Neural cell (in vitro differentiated cells): Measurements from ENCODE around the gene DNAJC27. TPM values are rescaled to one million over a fixed set of nuclear protein-coding genes. Genes with fewer than 3 reads are reported as not detected.

Experiments
- H2AFZ ChIP-seq: fragments of 200-600, 300-800 bp; sonication (generic), shearing (Covaris generic); 2 replicates; pipeline ENCODE4 v1.6.0; 2014; ENCODE audit warnings: low read depth, mild to moderate bottlenecking, antibody characterized with exemption, low read length, moderate library complexity
- H3F3A ChIP-seq: fragments of 200-600 bp; shearing (Covaris generic); 2 replicates; pipeline ENCODE4 v1.6.1; 2016; ENCODE audit warnings: mild to moderate bottlenecking, moderate library complexity, mixed read lengths, antibody characterized with exemption, low read length; ENCODE audit not compliant: insufficient read depth, poor library complexity, severe bottlenecking
- H3K27ac ChIP-seq: fragments of 200-600, 300-800 bp; sonication (generic), shearing (Covaris generic); 2 replicates; pipeline ENCODE4 v1.5.1; 2014; ENCODE audit warnings: mild to moderate bottlenecking, low read length, moderate library complexity
- H3K27me3 ChIP-seq: fragments of 300-800, 200-600 bp; sonication (generic), shearing (Covaris generic); 2 replicates; pipeline ENCODE4 v1.6.0; 2014; ENCODE audit warnings: mild to moderate bottlenecking, low read depth, low read length, moderate library complexity; ENCODE audit not compliant: insufficient read depth
- H3K36me3 ChIP-seq: fragments of 300-800, 200-600 bp; sonication (generic), shearing (Covaris generic); 2 replicates; pipeline ENCODE4 v1.5.1; 2014; ENCODE audit warnings: mild to moderate bottlenecking, antibody characterized with exemption, low read length, moderate library complexity; ENCODE audit not compliant: insufficient read depth
- H3K4me2 ChIP-seq: fragments of 300-800, 200-600 bp; sonication (generic), shearing (Covaris generic); 2 replicates; pipeline ENCODE4 v1.6.0; 2014; ENCODE audit warnings: mild to moderate bottlenecking, low read length
- H3K4me3 ChIP-seq: fragments of 300-800, 200-600 bp; sonication (generic), shearing (Covaris generic); 2 replicates; pipeline ENCODE4 v1.5.1; 2014; ENCODE audit warnings: mild to moderate bottlenecking, low read length, moderate library complexity
- H3K79me2 ChIP-seq: fragments of 200-600 bp; shearing (Covaris generic); replicated peaks from 2 replicates; pipeline ENCODE4 v1.6.0; 2014; ENCODE audit warnings: mild to moderate bottlenecking, low read length, moderate library complexity; ENCODE audit not compliant: insufficient read depth
- H3K9ac ChIP-seq: fragments of 300-800, 200-600 bp; sonication (generic), shearing (Covaris generic); 2 replicates; pipeline ENCODE4 v1.6.1; 2016; ENCODE audit warnings: mild to moderate bottlenecking, low read length, mixed read lengths
- H3K9me2 ChIP-seq: fragments of 200-600 bp; shearing (Covaris generic); 2 replicates; pipeline ENCODE4 v1.6.1; 2016; ENCODE audit warnings: mild to moderate bottlenecking, low read length, mixed read lengths; ENCODE audit not compliant: insufficient read depth
- H3K9me3 ChIP-seq: fragments of 200-600, 300-800 bp; sonication (generic), shearing (Covaris generic); 2 replicates; pipeline ENCODE4 v1.6.1; 2016; ENCODE audit warnings: mild to moderate bottlenecking, mixed run types, low read length, moderate library complexity, mixed read lengths
- H4K20me1 ChIP-seq: fragments of 200-600 bp; shearing (Covaris generic); 2 replicates; pipeline ENCODE4 v1.6.1; 2016; ENCODE audit warnings: mild to moderate bottlenecking, mixed run types; ENCODE audit not compliant: insufficient read depth
- EP300 ChIP-seq: fragments of 450-650 bp; conservative IDR thresholded peaks from 2 replicates; pipeline ENCODE4 v1.6.1; 2014; ENCODE audit warnings: antibody characterized with exemption, mild to moderate bottlenecking, moderate library complexity; ENCODE audit not compliant: poor library complexity, severe bottlenecking
- EZH2 ChIP-seq: fragments of 200-600, 300-800 bp; shearing (Covaris generic), sonication (generic); IDR thresholded peaks from 2 replicates; pipeline ENCODE4 v1.6.1; 2014; ENCODE audit warnings: antibody characterized with exemption, low read length, borderline replicate concordance, mild to moderate bottlenecking; ENCODE audit not compliant: insufficient read depth, poor library complexity, severe bottlenecking
- MXI1 ChIP-seq: fragments of 450-650 bp; conservative IDR thresholded peaks from 2 replicates; pipeline ENCODE4 v1.6.1; 2014; ENCODE audit warnings: antibody characterized with exemption, mild to moderate bottlenecking; ENCODE audit not compliant: poor library complexity, severe bottlenecking
- POLR2AphosphoS5 ChIP-seq: IDR thresholded peaks from 2 replicates; pipeline ENCODE4 v1.6.1; 2012
- RAD21 ChIP-seq: fragments of 450-650 bp; conservative IDR thresholded peaks from 2 replicates; pipeline ENCODE4 v1.6.1; 2014; ENCODE audit warnings: antibody characterized with exemption, mild to moderate bottlenecking, moderate library complexity
- TAF1 ChIP-seq: IDR thresholded peaks from 2 replicates; pipeline ENCODE4 v1.6.1; 2012; ENCODE audit warnings: low read depth
- polyA plus RNA-seq: library from polyadenylated mRNA; depleted of rRNA; stranded (reverse); fragments of >200 nt; gene quantifications from 2 replicates; pipeline ENCODE4 v1.2.3, GENCODE V29; 2014
- TF ChIP-seq, protein P1 (sequence below): fragments of 450-650 bp; IDR thresholded peaks from 2 replicates; pipeline ENCODE4 v1.5.1; 2014; ENCODE audit warnings: antibody characterized with exemption, mild to moderate bottlenecking, moderate library complexity; ENCODE audit not compliant: poor library complexity, severe bottlenecking
- TF ChIP-seq, protein P2 (sequence below): IDR thresholded peaks from 2 replicates; pipeline ENCODE4 v1.6.1; 2012; ENCODE audit warnings: borderline replicate concordance

Gene DNAJC27
- polyA plus RNA-seq, 1 donor from 2014 or later: 22.4 TPM

DNA sequence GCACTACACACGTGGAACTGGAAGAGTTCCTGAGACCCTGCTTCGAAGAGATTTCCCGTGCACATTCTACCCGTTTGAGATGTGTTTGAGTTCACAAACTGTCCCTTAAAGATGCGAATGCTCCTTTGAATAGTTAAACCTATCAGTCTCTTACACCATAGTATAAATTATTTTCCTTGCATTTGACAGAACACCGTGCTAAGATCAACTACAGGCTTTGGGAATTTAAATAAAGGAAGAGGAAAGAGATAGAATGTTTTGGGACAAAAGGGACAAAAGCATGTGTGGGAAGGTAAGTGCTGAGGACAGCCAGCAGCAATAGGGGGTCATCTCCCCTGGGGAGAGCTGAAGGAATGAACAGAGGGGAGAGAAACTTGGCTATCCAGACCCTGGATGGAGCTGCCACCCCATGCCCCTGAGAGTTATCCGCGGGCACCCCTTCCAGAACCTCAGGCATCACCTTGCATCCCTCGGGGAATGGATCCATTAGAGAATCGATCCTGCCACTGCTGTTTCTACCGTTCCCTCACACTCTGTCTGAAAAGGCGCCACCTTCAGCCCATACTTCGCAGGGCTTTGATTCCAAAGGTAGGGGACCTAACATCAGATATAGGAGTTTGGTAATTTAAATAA lies 50.8 kb downstream of the DNAJC27 start:
- Histone ChIP-seq H4K20me1 (no peaks in the 10 kb centered on the region), H3K4me3 (peak overlapping the region; percentile 78), H3K27ac (no peak overlapping the region), H3K9ac (peak overlapping the region; percentile 69), H3K79me2 (peaks cover under 1% of the 10 kb centered on the region), H2AFZ (peak overlapping the region; percentile 49), H3K9me2 (no peaks in the 10 kb centered on the region), H3K27me3 (no peaks in the 10 kb centered on the region), H3K4me2 (no peak overlapping the region), H3F3A (no peaks in the 10 kb centered on the region), H3K36me3 (no peaks in the 10 kb centered on the region), H3K9me3 (no peaks in the 10 kb centered on the region)
- TF ChIP-seq MXI1: peak; percentile 12
- TF ChIP-seq EZH2: no peak

DNA sequence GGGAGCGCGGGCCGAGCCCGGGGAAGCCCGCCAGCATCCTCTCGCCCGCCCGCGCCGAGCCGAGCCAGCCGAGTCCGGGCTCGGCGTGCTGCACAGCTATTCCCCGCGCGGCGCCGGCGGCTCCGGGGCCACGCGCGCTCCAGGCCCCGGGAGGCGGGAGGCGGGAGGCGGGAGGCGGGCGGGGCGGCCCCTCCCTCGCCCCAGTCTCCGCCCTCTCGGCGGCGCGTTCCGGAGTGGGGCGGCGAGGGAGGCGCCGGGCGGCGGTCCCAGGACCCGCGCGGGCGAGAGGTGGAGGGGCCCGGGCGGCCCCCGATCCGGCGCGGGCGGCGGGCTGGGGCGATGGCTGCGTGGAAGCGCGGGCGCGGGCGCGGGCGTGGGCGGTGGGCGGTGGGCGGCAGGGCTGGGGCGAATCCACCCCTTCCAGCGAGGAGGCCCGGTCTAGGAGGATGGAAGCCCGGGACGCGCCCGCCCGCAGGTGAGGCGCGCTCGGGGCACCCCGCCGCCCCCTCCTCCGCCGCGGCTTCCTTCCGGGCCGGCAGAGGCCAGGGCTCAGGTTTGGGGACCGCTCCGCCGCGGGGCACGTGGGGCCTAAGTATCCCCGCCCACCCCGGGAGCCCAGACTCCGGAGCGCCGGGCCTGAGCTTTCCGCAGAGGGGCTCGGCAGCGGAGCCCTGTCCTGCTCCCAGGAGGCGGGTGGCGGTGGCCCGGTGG lies 51.5 kb downstream of the DNAJC27 start, which contains the start of gene ADCY3:
Gene ADCY3, minus strand, starts transcription at position 140 of the 711 bp plus-strand sequence. CDS start 1,250 bp downstream, outside the sequence.
- H3K79me2 ChIP-seq: peaks cover 2% of the 10 kb centered on the region
- H3K36me3 ChIP-seq: no peaks in the 10 kb centered on the region
- peak within 1 kb of the TSS; percentile 37 for H3K27ac ChIP-seq
- no peaks in the 10 kb centered on the region for H3K9me3 ChIP-seq
- H3K27me3 ChIP-seq: no peaks in the 10 kb centered on the region
- TF ChIP-seq RAD21 (no peak), MXI1 (peak; percentile 62), EP300 (no peak), POLR2AphosphoS5 (peak; percentile 53)
- TF ChIP-seq, protein P1, sequence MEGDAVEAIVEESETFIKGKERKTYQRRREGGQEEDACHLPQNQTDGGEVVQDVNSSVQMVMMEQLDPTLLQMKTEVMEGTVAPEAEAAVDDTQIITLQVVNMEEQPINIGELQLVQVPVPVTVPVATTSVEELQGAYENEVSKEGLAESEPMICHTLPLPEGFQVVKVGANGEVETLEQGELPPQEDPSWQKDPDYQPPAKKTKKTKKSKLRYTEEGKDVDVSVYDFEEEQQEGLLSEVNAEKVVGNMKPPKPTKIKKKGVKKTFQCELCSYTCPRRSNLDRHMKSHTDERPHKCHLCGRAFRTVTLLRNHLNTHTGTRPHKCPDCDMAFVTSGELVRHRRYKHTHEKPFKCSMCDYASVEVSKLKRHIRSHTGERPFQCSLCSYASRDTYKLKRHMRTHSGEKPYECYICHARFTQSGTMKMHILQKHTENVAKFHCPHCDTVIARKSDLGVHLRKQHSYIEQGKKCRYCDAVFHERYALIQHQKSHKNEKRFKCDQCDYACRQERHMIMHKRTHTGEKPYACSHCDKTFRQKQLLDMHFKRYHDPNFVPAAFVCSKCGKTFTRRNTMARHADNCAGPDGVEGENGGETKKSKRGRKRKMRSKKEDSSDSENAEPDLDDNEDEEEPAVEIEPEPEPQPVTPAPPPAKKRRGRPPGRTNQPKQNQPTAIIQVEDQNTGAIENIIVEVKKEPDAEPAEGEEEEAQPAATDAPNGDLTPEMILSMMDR: no peak
- no peaks in the 10 kb centered on the region for H3K9me2 ChIP-seq
- H3K4me3 ChIP-seq: peak within 1 kb of the TSS; percentile 78
- peak within 1 kb of the TSS; percentile 85 for H3K4me2 ChIP-seq
- no peaks in the 10 kb centered on the region for H4K20me1 ChIP-seq
- no peaks in the 10 kb centered on the region for H3F3A ChIP-seq
- H2AFZ ChIP-seq: peak within 1 kb of the TSS; percentile 49
- H3K9ac ChIP-seq: peak within 1 kb of the TSS; percentile 69

DNA sequence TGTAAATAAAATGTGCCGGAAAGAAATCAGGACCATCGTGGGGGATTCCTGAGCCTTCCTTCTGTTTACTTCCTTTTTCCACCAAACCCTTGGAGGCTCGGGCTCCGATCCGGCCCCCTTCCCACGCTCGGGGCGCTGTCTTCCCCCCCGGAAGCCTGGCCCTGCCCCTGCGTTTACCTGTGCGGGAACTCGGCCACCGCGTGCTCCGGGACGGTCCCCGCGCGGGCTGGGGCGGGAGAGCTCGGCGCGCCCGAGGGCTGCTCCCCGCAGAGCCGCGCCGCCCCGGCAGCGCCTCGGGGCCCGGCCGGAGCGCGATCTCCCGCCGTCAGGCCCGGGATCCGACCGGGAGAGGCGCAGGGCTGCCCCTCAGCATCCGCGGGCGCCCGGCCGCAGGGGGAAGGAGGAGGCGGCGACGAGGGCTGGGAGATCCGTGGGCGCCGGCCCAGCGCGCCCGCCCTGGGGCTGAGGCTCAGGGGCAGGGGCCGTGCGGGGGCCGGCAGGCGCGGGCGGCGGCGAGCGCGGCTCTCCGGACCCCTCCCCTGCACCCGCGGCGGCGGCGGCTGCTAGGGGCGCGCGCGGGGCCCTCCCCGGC lies 52.2 kb downstream of the DNAJC27 start:
- peak; percentile 26 for TF ChIP-seq TAF1
- TF ChIP-seq MXI1: peak; percentile 65
- TF ChIP-seq RAD21: no peak
- TF ChIP-seq EZH2: no peak
- TF ChIP-seq, protein P2, sequence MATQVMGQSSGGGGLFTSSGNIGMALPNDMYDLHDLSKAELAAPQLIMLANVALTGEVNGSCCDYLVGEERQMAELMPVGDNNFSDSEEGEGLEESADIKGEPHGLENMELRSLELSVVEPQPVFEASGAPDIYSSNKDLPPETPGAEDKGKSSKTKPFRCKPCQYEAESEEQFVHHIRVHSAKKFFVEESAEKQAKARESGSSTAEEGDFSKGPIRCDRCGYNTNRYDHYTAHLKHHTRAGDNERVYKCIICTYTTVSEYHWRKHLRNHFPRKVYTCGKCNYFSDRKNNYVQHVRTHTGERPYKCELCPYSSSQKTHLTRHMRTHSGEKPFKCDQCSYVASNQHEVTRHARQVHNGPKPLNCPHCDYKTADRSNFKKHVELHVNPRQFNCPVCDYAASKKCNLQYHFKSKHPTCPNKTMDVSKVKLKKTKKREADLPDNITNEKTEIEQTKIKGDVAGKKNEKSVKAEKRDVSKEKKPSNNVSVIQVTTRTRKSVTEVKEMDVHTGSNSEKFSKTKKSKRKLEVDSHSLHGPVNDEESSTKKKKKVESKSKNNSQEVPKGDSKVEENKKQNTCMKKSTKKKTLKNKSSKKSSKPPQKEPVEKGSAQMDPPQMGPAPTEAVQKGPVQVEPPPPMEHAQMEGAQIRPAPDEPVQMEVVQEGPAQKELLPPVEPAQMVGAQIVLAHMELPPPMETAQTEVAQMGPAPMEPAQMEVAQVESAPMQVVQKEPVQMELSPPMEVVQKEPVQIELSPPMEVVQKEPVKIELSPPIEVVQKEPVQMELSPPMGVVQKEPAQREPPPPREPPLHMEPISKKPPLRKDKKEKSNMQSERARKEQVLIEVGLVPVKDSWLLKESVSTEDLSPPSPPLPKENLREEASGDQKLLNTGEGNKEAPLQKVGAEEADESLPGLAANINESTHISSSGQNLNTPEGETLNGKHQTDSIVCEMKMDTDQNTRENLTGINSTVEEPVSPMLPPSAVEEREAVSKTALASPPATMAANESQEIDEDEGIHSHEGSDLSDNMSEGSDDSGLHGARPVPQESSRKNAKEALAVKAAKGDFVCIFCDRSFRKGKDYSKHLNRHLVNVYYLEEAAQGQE: no peak
- TF ChIP-seq POLR2AphosphoS5: no peak
- Histone ChIP-seq H4K20me1 (no peaks in the 10 kb centered on the region), H3K4me3 (peak overlapping the region; percentile 73), H3K79me2 (peaks cover 2% of the 10 kb centered on the region), H3K4me2 (peak overlapping the region; percentile 85), H3K27ac (peak overlapping the region; percentile 37), H3K9me2 (no peaks in the 10 kb centered on the region), H2AFZ (peak overlapping the region; percentile 23), H3K27me3 (no peaks in the 10 kb centered on the region), H3K9me3 (no peaks in the 10 kb centered on the region), H3K9ac (peak overlapping the region; percentile 69), H3F3A (no peaks in the 10 kb centered on the region), H3K36me3 (no peaks in the 10 kb centered on the region)
